Endothelial cell of umbilical vein (primary cell): ENCODE data around the gene DENND1B. TPM values are rescaled to one million over a fixed set of nuclear protein-coding genes. Genes with fewer than 3 reads are reported as not detected.

Experiments used
- BruUV-seq: library from RNA; stranded (reverse); fragments of 400-500 nt; replicated peaks from 2 replicates; lab custom pipeline; 2021; lab: Mats Ljungman, UMichigan
- CTCF ChIA-PET: fragments of 300-600, 350-600 bp; sonication (Branson Sonifier 250); formaldehyde crosslinking; loops from one replicate; lab custom pipeline; 2021; ENCODE audit warnings: antibody characterized with exemption, inconsistent platforms; lab: Charles Lee
- POLR2A ChIA-PET: fragments of 300-600, 350-600 bp; sonication (Branson Sonifier 250); formaldehyde crosslinking; loops from one replicate; lab custom pipeline; 2021; ENCODE audit warnings: antibody characterized with exemption, inconsistent platforms; lab: Charles Lee
- DNase-seq: peaks from one replicate; pipeline ENCODE4 v3.0.0-alpha.2; 2011; ENCODE audit warnings: low read depth, low spot score
- FAIRE-seq: peaks from 2 replicates; lab custom pipeline; 2011; peaks lifted over from hg19 to GRCh38; lab: Jason Lieb, UNC
- H2AFZ ChIP-seq: 2 replicates; pipeline ENCODE4 v1.6.0; 2012; ENCODE audit warnings: low read depth, low read length, control low read depth, inconsistent platforms
- H3K27ac ChIP-seq: 2 replicates; pipeline ENCODE4 v1.5.1; 2011; ENCODE audit warnings: low read depth, mild to moderate bottlenecking, control low read depth, low read length, moderate library complexity; ENCODE audit not compliant: insufficient read depth
- H3K27me3 ChIP-seq, 2 experiments: 2 replicates each; pipeline versions ENCODE4 v1.6.0 to v1.6.1; 2011; ENCODE audit warnings: low read length in 2 of 2, mixed read lengths in 1 of 2; ENCODE audit not compliant: control insufficient read depth in 2 of 2, insufficient read depth in 2 of 2
- H3K36me3 ChIP-seq, 2 experiments: 2 replicates in 1 of 2; 3 replicates in 1 of 2; pipeline ENCODE4 v1.5.1; 2011; ENCODE audit warnings: low read length in 2 of 2, mild to moderate bottlenecking in 1 of 2, moderate library complexity in 1 of 2; ENCODE audit not compliant: control insufficient read depth in 2 of 2, insufficient read depth in 2 of 2; ENCODE audit errors: extremely low read depth in 1 of 2
- H3K4me1 ChIP-seq: 3 replicates; pipeline ENCODE4 v1.5.1; 2011; ENCODE audit warnings: mild to moderate bottlenecking, low read length; ENCODE audit not compliant: control insufficient read depth, insufficient read depth; ENCODE audit errors: extremely low read depth
- H3K4me2 ChIP-seq: 2 replicates; pipeline ENCODE4 v1.6.1; 2011; ENCODE audit warnings: low read length, control low read depth, mixed read lengths; ENCODE audit not compliant: insufficient read depth
- H3K4me3 ChIP-seq, 3 experiments: fragments of 200-600 bp in 1 of 3; sonication (generic), shearing (Covaris generic) in 1 of 3; replicated peaks in 1 of 3; 2 replicates each; pipeline ENCODE4 v1.5.1; 2011 to 2016; ENCODE audit warnings: control low read depth in 3 of 3, low read length in 3 of 3, mild to moderate bottlenecking in 2 of 3, inconsistent platforms in 1 of 3, low read depth in 1 of 3, moderate library complexity in 1 of 3; ENCODE audit not compliant: insufficient read depth in 1 of 3
- H3K79me2 ChIP-seq: 2 replicates; pipeline ENCODE4 v1.6.0; 2012; ENCODE audit warnings: low read length, inconsistent platforms; ENCODE audit not compliant: control insufficient read depth, insufficient read depth
- H3K9ac ChIP-seq: replicated peaks from 2 replicates; pipeline ENCODE3; 2011; ENCODE audit warnings: low read length, control low read depth; ENCODE audit not compliant: insufficient read depth; ENCODE audit errors: extremely low read depth
- H3K9me1 ChIP-seq: replicated peaks from 3 replicates; pipeline ENCODE4 v1.6.0; 2011; ENCODE audit warnings: mild to moderate bottlenecking, low read length; ENCODE audit not compliant: control insufficient read depth, insufficient read depth; ENCODE audit errors: extremely low read depth
- H3K9me3 ChIP-seq: replicated peaks from 2 replicates; pipeline ENCODE4 v1.5.1; 2012; ENCODE audit warnings: low read length, inconsistent platforms; ENCODE audit not compliant: control insufficient read depth, insufficient read depth
- H4K20me1 ChIP-seq: replicated peaks from 2 replicates; pipeline ENCODE3; 2011; ENCODE audit warnings: mild to moderate bottlenecking, low read length; ENCODE audit not compliant: control insufficient read depth, insufficient read depth; ENCODE audit errors: extremely low read depth
- EZH2 ChIP-seq: IDR thresholded peaks from 2 replicates; pipeline ENCODE4 v1.6.1; 2012; ENCODE audit warnings: borderline replicate concordance, low read depth, mild to moderate bottlenecking, moderate library complexity, low read length, inconsistent platforms; ENCODE audit not compliant: severe bottlenecking
- FOS ChIP-seq: IDR thresholded peaks from 2 replicates; pipeline ENCODE4 v1.6.1; 2011; ENCODE audit warnings: mild to moderate bottlenecking, low read length, moderate library complexity, borderline replicate concordance; ENCODE audit not compliant: insufficient read depth
- GATA2 ChIP-seq: IDR thresholded peaks from 2 replicates; pipeline ENCODE4 v1.7.0; 2011; ENCODE audit warnings: low read depth, mild to moderate bottlenecking, moderate library complexity, mixed read lengths, low read length; ENCODE audit not compliant: insufficient read length, insufficient read depth
- JUN ChIP-seq: IDR thresholded peaks from 2 replicates; pipeline ENCODE4 v1.6.1; 2011; ENCODE audit warnings: borderline replicate concordance, low read depth; ENCODE audit not compliant: insufficient read length, insufficient read depth
- MAX ChIP-seq: IDR thresholded peaks from 2 replicates; pipeline ENCODE4 v1.6.1; 2011; ENCODE audit not compliant: insufficient read depth, insufficient read length
- MYC ChIP-seq: IDR thresholded peaks from one replicate; pipeline ENCODE4 v1.6.1; 2011; ENCODE audit warnings: mild to moderate bottlenecking, low read depth, low read length
- POLR2A ChIP-seq: IDR thresholded peaks from 2 replicates; pipeline ENCODE4 v1.6.1; 2012; ENCODE audit warnings: low read depth, mild to moderate bottlenecking, control low read depth, low read length
- POLR2AphosphoS5 ChIP-seq: IDR thresholded peaks from 2 replicates; pipeline ENCODE4 v1.6.1; 2012; ENCODE audit warnings: low read depth, mild to moderate bottlenecking, control low read depth, low read length, moderate library complexity; ENCODE audit not compliant: insufficient read depth
- dilution Hi-C: fragments of 300-500 bp; cut with MboI; formaldehyde crosslinking; loops from one replicate; pipeline ENCODE4 v1.15.0; 2019; ENCODE audit warnings: low sequenced_read_pairs; ENCODE audit not compliant: extremely low pct_ligation_motif_present
- intact Hi-C: fragments of 100-400 bp; cut with micrococcal nuclease; formaldehyde crosslinking; loops from one replicate; pipeline ENCODE4 v1.10.0; 2022
- polyA plus RNA-seq, 4 experiments: library from polyadenylated mRNA; depleted of rRNA in 3 of 4; stranded (reverse) in 3 of 4; unstranded in 1 of 4; fragments of >200 nt; gene quantifications; 2 replicates each; pipeline versions ENCODE4 v1.2.1 to v1.2.3, GENCODE V29; 2011 to 2012; ENCODE audit warnings: missing spikeins in 1 of 4
- total RNA-seq: library from RNA; stranded (reverse); gene quantifications from 2 replicates; pipeline ENCODE4 v1.2.3, GENCODE V29; 2021
- TF ChIP-seq, protein P1 (sequence below), 2 donors: IDR thresholded peaks; 1 replicate in 1 of 2; 2 replicates in 1 of 2; pipeline ENCODE4 v1.5.1; 2011; ENCODE audit warnings: low read length in 2 of 2, mild to moderate bottlenecking in 2 of 2, moderate library complexity in 2 of 2, control low read depth in 1 of 2, inconsistent platforms in 1 of 2, low read depth in 1 of 2; ENCODE audit not compliant: insufficient read depth in 1 of 2; ENCODE audit errors: extremely low read depth in 1 of 2

Gene DENND1B
- total and polyA plus RNA-seq, 2 donors (not counting 3 experiments of a cell fraction or from before 2014, with no cell fraction given): 0.97 to 3.3 TPM

DNA sequence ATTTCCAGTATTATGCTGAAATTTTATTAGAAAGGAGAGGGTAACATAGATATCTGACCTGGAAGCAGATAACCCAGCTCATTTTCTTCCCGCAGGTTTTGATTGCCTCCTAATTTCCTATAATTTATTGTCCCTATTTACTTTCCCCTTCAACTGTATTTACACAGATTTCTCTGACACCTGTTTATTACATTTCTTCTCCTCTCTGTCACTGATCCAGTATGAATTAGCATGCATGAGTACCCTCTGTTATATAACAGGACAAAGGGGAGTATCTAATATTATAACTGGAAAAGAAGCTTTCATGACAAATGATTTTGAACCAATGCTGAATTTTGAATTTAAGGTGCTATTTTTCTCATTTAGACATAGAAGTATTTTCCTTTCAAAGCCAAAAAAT is 37.4 kb downstream of the DENND1B start:
- no peak overlapping the region for H2AFZ ChIP-seq
- intact Hi-C loops (no loop called here), dilution Hi-C loops (no loop called here)
- H3K36me3 ChIP-seq: no peaks in the 10 kb centered on the region
- no peaks in the 10 kb centered on the region for H3K79me2 ChIP-seq
- ChIA-PET POLR2A (no interaction called here), CTCF (interaction anchor here (1.3 to 1.5 kb wide), 3 partner anchors 12 to 199 kb away, joined by 3 to 5 read pairs (median 4); no protein-coding TSS in a partner anchor)
- TF ChIP-seq, protein P1, sequence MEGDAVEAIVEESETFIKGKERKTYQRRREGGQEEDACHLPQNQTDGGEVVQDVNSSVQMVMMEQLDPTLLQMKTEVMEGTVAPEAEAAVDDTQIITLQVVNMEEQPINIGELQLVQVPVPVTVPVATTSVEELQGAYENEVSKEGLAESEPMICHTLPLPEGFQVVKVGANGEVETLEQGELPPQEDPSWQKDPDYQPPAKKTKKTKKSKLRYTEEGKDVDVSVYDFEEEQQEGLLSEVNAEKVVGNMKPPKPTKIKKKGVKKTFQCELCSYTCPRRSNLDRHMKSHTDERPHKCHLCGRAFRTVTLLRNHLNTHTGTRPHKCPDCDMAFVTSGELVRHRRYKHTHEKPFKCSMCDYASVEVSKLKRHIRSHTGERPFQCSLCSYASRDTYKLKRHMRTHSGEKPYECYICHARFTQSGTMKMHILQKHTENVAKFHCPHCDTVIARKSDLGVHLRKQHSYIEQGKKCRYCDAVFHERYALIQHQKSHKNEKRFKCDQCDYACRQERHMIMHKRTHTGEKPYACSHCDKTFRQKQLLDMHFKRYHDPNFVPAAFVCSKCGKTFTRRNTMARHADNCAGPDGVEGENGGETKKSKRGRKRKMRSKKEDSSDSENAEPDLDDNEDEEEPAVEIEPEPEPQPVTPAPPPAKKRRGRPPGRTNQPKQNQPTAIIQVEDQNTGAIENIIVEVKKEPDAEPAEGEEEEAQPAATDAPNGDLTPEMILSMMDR (IDR thresholded peaks at IDR 0.05; ENCODE audit: extremely low read depth in 1 of 2, insufficient read depth in 1 of 2, low read depth in 1 of 2, low read length in 2 of 2): no peak
- no peak for TF ChIP-seq POLR2AphosphoS5
- no peak for TF ChIP-seq POLR2A
- TF ChIP-seq EZH2: no peak
- no peak for TF ChIP-seq GATA2
- no peak for TF ChIP-seq MAX
- TF ChIP-seq JUN: no peak
- no peak for TF ChIP-seq FOS
- no peak for TF ChIP-seq MYC
- no peaks in the 10 kb centered on the region for H3K4me1 ChIP-seq
- no peak overlapping the region for H3K27ac ChIP-seq
- H4K20me1 ChIP-seq: no peaks in the 10 kb centered on the region
- FAIRE-seq (no peak), DNase-seq (no peak)
- no peaks in the 10 kb centered on the region for H3K27me3 ChIP-seq
- no peak overlapping the region for H3K4me3 ChIP-seq
- H3K4me2 ChIP-seq: no peak overlapping the region
- no peaks in the 10 kb centered on the region for H3K9me3 ChIP-seq
- H3K9ac ChIP-seq: no peak overlapping the region
- BruUV-seq: no TSS peak
- no peaks in the 10 kb centered on the region for H3K9me1 ChIP-seq
